ENCODE measurements around the gene PSENEN. TPM values are rescaled to one million over a fixed set of nuclear protein-coding genes. Genes with fewer than 3 reads are reported as not detected.
"Not testable (repeated sequence)": the region's sequence is repeated elsewhere in the genome, so short reads cannot be mapped to it uniquely, and the experiment has no call there.

PSENEN gene
- total RNA-seq, 1 donor from 2014 or later, result 31.7 TPM

- ATAC-seq (no peak), DNase-seq (ENCODE audit: low spot score) (no peak)
These were observed 39.3 kb downstream of the PSENEN start for GRCh38 chr19:35784503-35785338.

GRCh38 chr19:35785339-35785627, 39.8 kb downstream of the PSENEN start:
- ATAC-seq (no peak), DNase-seq (ENCODE audit: low spot score) (no peak)

- no peak for DNase-seq (ENCODE audit: low spot score)
- no peak for ATAC-seq
These were observed 41.1 kb downstream of the PSENEN start for GRCh38 chr19:35786299-35787160.

GRCh38 chr19:35787227-35787799, 41.9 kb downstream of the PSENEN start:
- ATAC-seq (no peak), DNase-seq (ENCODE audit: low spot score) (no peak)

GRCh38 chr19:35788205-35788960, 42.9 kb downstream of the PSENEN start:
- ATAC-seq (no peak), DNase-seq (ENCODE audit: low spot score) (no peak)

GRCh38 chr19:35789195-35789977, 43.9 kb downstream of the PSENEN start:
- no peak for ATAC-seq
- no peak for DNase-seq (ENCODE audit: low spot score)

- no peak for DNase-seq (ENCODE audit: low spot score)
- ATAC-seq, result no peak
These were observed 44.8 kb downstream of the PSENEN start for GRCh38 chr19:35789978-35790944.

- ATAC-seq (peak; percentile 70), DNase-seq (ENCODE audit: low spot score) (no peak)
These were observed 45.7 kb downstream of the PSENEN start for GRCh38 chr19:35790981-35791813.

- ATAC-seq, result no peak
- DNase-seq (ENCODE audit: low spot score), result no peak
These were observed 46.4 kb downstream of the PSENEN start for GRCh38 chr19:35791814-35792279.

GRCh38 chr19:35792312-35792711, 46.9 kb downstream of the PSENEN start:
- ATAC-seq, result no peak
- DNase-seq (ENCODE audit: low spot score), result no peak

- DNase-seq (ENCODE audit: low spot score), result no peak
- no peak for ATAC-seq
These were observed 47.4 kb downstream of the PSENEN start for GRCh38 chr19:35792888-35793287.

- DNase-seq (ENCODE audit: low spot score), result no peak
- ATAC-seq, result no peak
These were observed 48.1 kb downstream of the PSENEN start for GRCh38 chr19:35793381-35794165.

- not testable (repeated sequence) for ATAC-seq; DNase-seq (ENCODE audit: low spot score)
These were observed 50.1 kb downstream of the PSENEN start for GRCh38 chr19:35795564-35795963.

All from left lobe of liver (tissue), 2 donors.